Fibroblast of peridontal ligament (primary cell): ENCODE results near the gene SAPCD2.
"Not testable (repeated sequence)": the region's sequence is repeated elsewhere in the genome, so short reads cannot be mapped to it uniquely, and the experiment has no call there.

Experiments
- DNase-seq: peaks from one replicate; pipeline ENCODE4 v3.0.0-alpha.2; 2010; ENCODE audit errors: extremely low read depth

Gene SAPCD2

GRCh38 chr9:137064880-137065164, 5.5 kb downstream of the SAPCD2 start:
- no peak for DNase-seq

GRCh38 chr9:137064027-137064879, 6.1 kb downstream of the SAPCD2 start:
- DNase-seq = peak; percentile 33

- no peak for DNase-seq
Measured at GRCh38 chr9:137063311-137064026, 6.9 kb downstream of the SAPCD2 start.

- not testable (repeated sequence) for DNase-seq
Measured at GRCh38 chr9:137062798-137063197, 7.6 kb downstream of the SAPCD2 start.

GRCh38 chr9:137062384-137062783, 8.0 kb downstream of the SAPCD2 start:
- DNase-seq = no peak

GRCh38 chr9:137058521-137059234, 11.7 kb downstream of the SAPCD2 start:
- no peak for DNase-seq

- DNase-seq = no peak
Measured at GRCh38 chr9:137057545-137057944, 12.8 kb downstream of the SAPCD2 start.

- no peak for DNase-seq
Measured at GRCh38 chr9:137056739-137057415, 13.5 kb downstream of the SAPCD2 start.

GRCh38 chr9:137055385-137056364, 14.7 kb downstream of the SAPCD2 start:
- DNase-seq = peak; percentile 76

GRCh38 chr9:137054932-137055384, 15.4 kb downstream of the SAPCD2 start:
- no peak for DNase-seq

GRCh38 chr9:137053944-137054931, 16.1 kb downstream of the SAPCD2 start, which contains the start of gene ENTPD2:
Gene ENTPD2, minus strand, starts transcription at chr9:137054061. Its CDS starts 64 bp downstream, at chr9:137053997.
- DNase-seq = no peak

GRCh38 chr9:137052998-137053943, 17.1 kb downstream of the SAPCD2 start:
- no peak for DNase-seq

- DNase-seq = no peak
Measured at GRCh38 chr9:137052293-137052692, 18.1 kb downstream of the SAPCD2 start.

GRCh38 chr9:137051145-137051724, 19.1 kb downstream of the SAPCD2 start:
- no peak for DNase-seq

GRCh38 chr9:137050570-137050969, 19.8 kb downstream of the SAPCD2 start:
- no peak for DNase-seq

- DNase-seq = peak; percentile 35
Measured at GRCh38 chr9:137049544-137050449, 20.6 kb downstream of the SAPCD2 start.
